ENCODE measurements around the gene DNAH7.

DNAH7 gene

DNA sequence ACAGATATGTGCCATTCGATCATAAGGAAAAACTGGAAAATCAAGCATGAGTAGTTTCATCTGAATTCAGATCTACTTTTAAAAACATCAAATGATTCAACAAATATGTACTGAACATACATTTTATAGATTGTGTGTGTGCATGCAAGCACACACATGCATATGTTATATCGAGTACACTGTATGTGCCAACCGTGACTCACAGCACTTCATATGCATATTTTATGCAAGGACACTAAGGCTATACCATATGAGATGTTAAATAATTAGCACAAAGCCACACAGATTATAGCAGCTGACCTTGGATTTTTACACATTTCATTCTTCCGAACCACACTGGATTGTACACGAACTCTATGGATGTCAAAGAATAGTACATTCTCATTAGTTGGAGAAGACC, 161.2 kb downstream of the DNAH7 start:
- no peak for ATAC-seq (replicated peaks)
- no peak for DNase-seq
- H3K9me3 Mint-ChIP-seq = no peaks in the 10 kb centered on the region
- H3K4me1 Mint-ChIP-seq = no peaks in the 10 kb centered on the region
- H3K36me3 Mint-ChIP-seq = peaks cover 4 to 9% of the 10 kb centered on the region in 2 donors
- peaks cover 0 to 5% of the 10 kb centered on the region in 2 donors for H3K27me3 Mint-ChIP-seq
- H3K27ac Mint-ChIP-seq = no peak overlapping the region
- no peak overlapping the region for H3K4me3 Mint-ChIP-seq

DNA sequence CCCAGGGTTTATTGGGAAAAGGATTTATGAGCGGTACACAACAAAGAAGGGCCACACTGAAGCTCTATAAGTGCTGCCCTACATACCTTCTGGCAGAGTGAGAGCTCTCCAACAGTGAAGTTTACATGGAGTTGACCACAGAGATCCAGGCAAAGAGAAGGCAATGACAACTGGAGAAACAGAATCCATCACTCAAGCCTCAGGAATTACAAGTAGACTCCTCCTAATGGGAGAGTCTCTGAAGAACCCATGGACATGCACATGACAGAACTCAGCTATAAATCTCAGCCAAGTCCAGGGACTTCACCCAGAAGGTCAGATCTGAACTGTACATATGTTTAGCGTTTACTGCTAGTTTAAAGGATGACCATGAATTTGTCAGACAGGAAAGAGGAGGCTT, 164.7 kb downstream of the DNAH7 start:
- Mint-ChIP-seq H3K4me1 (no peaks in the 10 kb centered on the region), H3K27ac (no peak overlapping the region), H3K27me3 (peaks cover 0 to 5% of the 10 kb centered on the region in 2 donors), H3K9me3 (no peaks in the 10 kb centered on the region), H3K4me3 (no peak overlapping the region), H3K36me3 (peaks cover 4 to 7% of the 10 kb centered on the region in 2 donors)
- no peak for ATAC-seq (replicated peaks)
- no peak for DNase-seq

DNA sequence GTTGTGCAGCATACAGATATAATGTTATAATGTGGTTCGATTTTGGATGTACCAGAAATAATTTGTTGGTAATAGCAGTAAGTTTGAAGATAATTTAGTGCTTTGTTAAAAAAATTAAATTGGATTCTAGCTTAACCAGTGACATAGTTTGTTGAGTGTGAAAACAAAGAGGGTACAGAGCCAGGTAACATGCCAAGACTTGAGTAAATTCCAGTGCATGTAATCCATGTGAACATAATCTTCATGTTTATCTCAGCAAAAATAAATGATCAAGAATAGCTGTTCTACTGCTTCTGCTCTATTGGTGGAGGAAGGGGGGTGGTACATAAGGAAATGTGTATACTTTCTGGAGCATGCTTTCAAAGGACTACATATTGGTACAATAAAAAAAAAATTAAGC, 165.8 kb downstream of the DNAH7 start:
- peaks cover 0 to 7% of the 10 kb centered on the region in 2 donors for H3K36me3 Mint-ChIP-seq
- H3K4me3 Mint-ChIP-seq = no peak overlapping the region
- DNase-seq = no peak

DNA sequence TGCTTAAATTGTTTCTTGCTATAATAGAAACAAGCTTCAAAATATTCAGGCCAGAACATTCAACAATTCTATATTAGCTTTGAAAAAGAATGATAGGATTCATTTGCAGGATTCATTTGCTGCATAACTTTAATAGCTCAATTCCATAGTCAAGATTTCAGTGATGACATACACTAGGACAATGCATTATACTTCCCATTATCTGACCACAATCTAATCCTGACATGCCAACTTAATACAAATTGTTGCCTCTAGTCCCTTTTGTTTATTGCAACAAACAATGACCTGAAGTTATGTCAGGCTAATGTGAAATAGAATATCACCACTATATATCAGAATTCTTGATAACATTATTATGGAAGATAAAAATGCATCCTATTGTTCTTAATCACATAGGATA, 169.4 kb downstream of the DNAH7 start:
- ATAC-seq (replicated peaks) (no peak), DNase-seq (no peak)
- Mint-ChIP-seq H3K4me3 (no peak overlapping the region), H3K4me1 (no peaks in the 10 kb centered on the region), H3K36me3 (peaks cover 0 to 11% of the 10 kb centered on the region in 2 donors), H3K9me3 (no peaks in the 10 kb centered on the region), H3K27ac (no peak overlapping the region), H3K27me3 (no peaks in the 10 kb centered on the region)

More for the DNA sequence above, 165.8 kb downstream of the DNAH7 start:
- no peaks in the 10 kb centered on the region for H3K27me3 Mint-ChIP-seq
- H3K9me3 Mint-ChIP-seq = no peaks in the 10 kb centered on the region
- H3K4me1 Mint-ChIP-seq = no peaks in the 10 kb centered on the region
- no peak overlapping the region for H3K27ac Mint-ChIP-seq
- ATAC-seq (replicated peaks) = no peak

DNA sequence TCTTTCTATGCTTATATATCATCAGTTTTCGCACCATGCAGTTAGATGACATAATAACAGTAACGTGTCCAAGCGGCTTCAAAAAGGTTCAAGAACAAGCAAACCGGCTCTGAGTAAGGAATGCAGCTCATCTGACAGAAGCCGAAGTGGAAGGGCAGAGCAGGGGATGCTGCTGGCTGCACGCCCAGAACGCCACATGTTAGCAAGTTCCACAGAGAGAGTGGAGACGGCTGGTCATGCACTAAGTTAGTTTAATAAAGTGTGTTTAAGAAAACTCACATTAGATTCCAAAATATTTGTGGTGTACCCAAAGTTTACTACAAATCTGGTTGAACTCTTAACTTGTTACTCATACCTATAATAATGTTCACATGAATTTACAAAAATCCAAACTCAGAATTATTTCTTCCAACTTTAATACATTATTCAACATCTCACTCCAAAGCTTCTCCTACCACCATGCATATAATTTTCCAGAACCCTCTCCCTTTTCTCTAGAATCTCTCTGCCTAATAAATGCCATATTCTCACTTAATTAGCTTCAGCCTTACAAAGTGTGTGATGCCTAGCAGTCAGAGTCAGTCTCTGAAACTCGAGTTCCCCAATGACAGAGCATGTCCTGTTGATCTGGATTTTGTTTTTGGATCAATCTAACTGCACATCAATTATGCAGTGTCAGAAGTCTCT, 170.0 kb downstream of the DNAH7 start:
- Mint-ChIP-seq H3K27me3 (no peaks in the 10 kb centered on the region), H3K4me1 (no peaks in the 10 kb centered on the region), H3K27ac (no peak overlapping the region), H3K36me3 (peaks cover 0 to 8% of the 10 kb centered on the region in 2 donors), H3K9me3 (no peaks in the 10 kb centered on the region), H3K4me3 (no peak overlapping the region)
- ATAC-seq (replicated peaks) (no peak), DNase-seq (no peak)

DNA sequence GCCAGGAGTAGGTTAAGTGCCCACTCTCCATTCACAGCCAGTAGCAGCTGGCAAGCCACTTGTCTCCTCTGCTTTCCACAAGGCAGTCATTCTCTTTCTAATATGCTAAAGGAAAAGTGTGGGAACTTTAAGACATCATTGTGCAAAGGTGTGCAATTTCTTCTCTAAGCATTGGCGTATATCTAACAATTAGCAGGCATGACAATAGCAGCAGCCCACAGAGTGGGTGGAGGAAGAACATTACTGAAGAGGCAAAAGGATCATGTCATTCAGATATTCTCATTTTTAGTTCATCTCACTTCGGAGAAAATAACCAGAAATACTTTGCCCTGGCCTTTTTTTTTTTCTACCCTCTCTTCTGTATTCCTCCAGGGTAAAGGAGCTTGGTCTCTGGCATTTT, 177.6 kb downstream of the DNAH7 start:
- no peaks in the 10 kb centered on the region for H3K9me3 Mint-ChIP-seq
- no peaks in the 10 kb centered on the region for H3K27me3 Mint-ChIP-seq
- DNase-seq = no peak
- H3K27ac Mint-ChIP-seq = no peak overlapping the region
- H3K36me3 Mint-ChIP-seq = peaks cover 0 to 11% of the 10 kb centered on the region in 2 donors
- H3K4me3 Mint-ChIP-seq = no peak overlapping the region
- H3K4me1 Mint-ChIP-seq = no peaks in the 10 kb centered on the region
- no peak for ATAC-seq (replicated peaks)

DNA sequence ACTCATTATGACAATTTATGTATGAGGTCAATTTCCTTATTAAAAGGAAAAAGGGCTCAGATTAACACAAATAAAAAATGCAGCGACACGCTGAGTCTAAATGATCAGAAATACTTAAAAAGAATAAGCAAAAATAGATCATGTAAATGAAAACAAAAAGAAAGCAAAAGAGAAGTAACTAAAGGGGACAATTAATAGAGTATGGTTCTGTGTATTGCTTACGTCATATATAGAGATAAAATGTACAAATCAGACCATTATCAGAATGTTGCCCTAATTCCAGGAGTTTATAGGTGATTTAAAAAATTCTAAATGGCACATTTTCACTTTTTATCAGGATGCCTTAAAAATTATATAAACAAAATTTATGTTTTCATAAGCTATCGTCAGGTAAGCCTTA, 189.5 kb downstream of the DNAH7 start:
- no peak overlapping the region for H3K27ac Mint-ChIP-seq
- no peaks in the 10 kb centered on the region for H3K4me1 Mint-ChIP-seq
- DNase-seq (no peak), ATAC-seq (replicated peaks) (no peak)
- H3K4me3 Mint-ChIP-seq = no peak overlapping the region
- H3K27me3 Mint-ChIP-seq = no peaks in the 10 kb centered on the region
- H3K36me3 Mint-ChIP-seq = peaks cover 0 to 2% of the 10 kb centered on the region in 2 donors
- H3K9me3 Mint-ChIP-seq = no peaks in the 10 kb centered on the region

DNA sequence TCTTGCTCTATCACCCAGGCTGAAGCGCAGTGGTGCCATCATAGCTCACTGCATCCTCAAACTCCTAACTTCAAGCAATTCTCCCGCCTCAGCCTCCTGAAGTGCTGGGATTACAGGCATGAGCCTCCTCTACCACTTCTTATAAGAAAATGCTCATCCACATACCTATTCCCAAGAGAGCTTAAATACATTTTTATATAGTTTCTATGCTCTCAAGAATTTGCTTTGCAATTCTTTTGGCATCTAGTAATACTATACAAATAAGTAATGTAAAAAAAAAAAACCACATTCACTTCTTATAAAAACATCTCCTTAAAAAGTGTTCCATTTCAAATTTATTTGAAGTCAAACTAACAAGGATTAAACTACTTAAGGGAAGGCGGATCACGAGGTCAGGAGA, 197.3 kb downstream of the DNAH7 start:
- Mint-ChIP-seq H3K27ac (no peak overlapping the region), H3K4me3 (no peak overlapping the region), H3K27me3 (peaks cover 5% of the 10 kb centered on the region in 2 donors), H3K4me1 (peaks cover 0 to 4% of the 10 kb centered on the region in 2 donors), H3K9me3 (peaks cover 0 to 2% of the 10 kb centered on the region in 2 donors), H3K36me3 (peaks cover 3 to 8% of the 10 kb centered on the region in 2 donors)
- no peak for ATAC-seq (replicated peaks)
- DNase-seq = no peak

DNA sequence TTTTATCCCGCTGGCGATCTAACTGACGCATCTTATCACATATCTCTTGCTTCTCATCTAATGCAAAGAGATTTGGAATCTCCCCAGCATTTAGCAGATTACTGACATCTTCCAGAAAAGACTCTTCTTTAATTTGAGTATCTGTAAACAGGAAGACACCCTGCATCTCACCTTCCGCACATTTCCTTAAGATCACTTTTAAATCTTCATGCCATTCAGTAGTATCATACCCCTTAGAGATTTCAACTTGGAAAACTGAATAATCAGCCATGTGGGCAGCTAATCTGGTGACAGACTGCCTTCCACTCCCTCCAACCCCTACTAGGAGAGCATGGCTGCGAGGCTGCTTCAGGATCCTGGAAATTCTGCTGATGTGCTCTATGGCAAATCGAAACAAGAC, 204.3 kb downstream of the DNAH7 start:
- peaks cover 0 to 9% of the 10 kb centered on the region in 2 donors for H3K36me3 Mint-ChIP-seq
- no peak for ATAC-seq (replicated peaks)

DNA sequence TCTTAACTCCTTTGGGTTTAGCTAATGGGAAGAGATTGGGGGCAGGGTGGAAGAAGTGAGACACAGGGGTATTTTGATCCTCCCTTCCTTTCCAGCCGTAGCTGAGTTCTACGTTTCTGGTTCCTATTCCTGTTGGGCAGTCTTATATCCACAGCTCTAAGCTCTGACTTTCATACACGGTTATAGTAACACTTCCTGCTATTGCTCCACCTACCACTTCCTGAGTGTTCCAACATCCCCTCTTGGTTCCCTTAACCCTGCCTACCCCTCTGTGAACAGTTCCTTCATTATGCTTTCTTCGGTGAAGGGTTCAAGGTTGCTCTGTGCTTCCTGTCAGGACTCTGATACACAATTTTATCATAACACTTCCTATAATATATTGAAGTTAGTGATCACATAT, 205.1 kb downstream of the DNAH7 start:
- H3K27ac Mint-ChIP-seq = no peak overlapping the region
- no peak for ATAC-seq (replicated peaks)

More for the DNA sequence above, 204.3 kb downstream of the DNAH7 start:
- Mint-ChIP-seq H3K27ac (no peak overlapping the region), H3K9me3 (peaks cover 0 to 2% of the 10 kb centered on the region in 2 donors), H3K4me3 (no peak overlapping the region), H3K4me1 (peaks cover 3 to 8% of the 10 kb centered on the region in 2 donors), H3K27me3 (peaks cover 2 to 8% of the 10 kb centered on the region in 2 donors)
- no peak for DNase-seq

DNA sequence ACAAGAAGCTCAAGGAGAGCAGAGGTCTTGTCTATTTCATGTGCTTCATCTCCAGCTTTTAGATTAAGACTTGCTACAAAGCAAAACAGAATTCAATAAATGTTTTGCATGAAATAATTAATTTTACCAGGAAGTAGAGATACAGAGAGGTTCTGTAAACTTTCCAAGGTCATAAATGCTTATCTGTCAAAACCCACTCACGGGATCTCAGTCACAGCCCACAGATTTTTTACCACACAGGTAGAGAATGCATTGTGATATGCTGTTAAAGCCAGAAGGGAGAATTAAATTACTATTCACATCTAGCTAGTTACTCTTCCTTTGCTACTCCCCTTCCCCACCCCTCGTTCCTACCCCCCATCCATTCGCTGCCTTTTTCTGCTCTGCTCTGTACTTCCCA, 205.5 kb downstream of the DNAH7 start:
- ATAC-seq (replicated peaks) (no peak), DNase-seq (no peak)
- H3K36me3 Mint-ChIP-seq = peaks cover 0 to 9% of the 10 kb centered on the region in 2 donors
- no peak overlapping the region for H3K4me3 Mint-ChIP-seq
- peaks cover 0 to 14% of the 10 kb centered on the region in 2 donors for H3K27me3 Mint-ChIP-seq
- H3K4me1 Mint-ChIP-seq = peaks cover 3 to 8% of the 10 kb centered on the region in 2 donors
- H3K27ac Mint-ChIP-seq = no peak overlapping the region
- peaks cover 0 to 2% of the 10 kb centered on the region in 2 donors for H3K9me3 Mint-ChIP-seq

More for the DNA sequence above, 205.1 kb downstream of the DNAH7 start:
- Mint-ChIP-seq H3K27me3 (peaks cover 0 to 10% of the 10 kb centered on the region in 2 donors), H3K4me3 (no peak overlapping the region), H3K4me1 (peaks cover 3 to 8% of the 10 kb centered on the region in 2 donors), H3K36me3 (peaks cover 0 to 9% of the 10 kb centered on the region in 2 donors), H3K9me3 (peaks cover 0 to 2% of the 10 kb centered on the region in 2 donors)
- no peak for DNase-seq

DNA sequence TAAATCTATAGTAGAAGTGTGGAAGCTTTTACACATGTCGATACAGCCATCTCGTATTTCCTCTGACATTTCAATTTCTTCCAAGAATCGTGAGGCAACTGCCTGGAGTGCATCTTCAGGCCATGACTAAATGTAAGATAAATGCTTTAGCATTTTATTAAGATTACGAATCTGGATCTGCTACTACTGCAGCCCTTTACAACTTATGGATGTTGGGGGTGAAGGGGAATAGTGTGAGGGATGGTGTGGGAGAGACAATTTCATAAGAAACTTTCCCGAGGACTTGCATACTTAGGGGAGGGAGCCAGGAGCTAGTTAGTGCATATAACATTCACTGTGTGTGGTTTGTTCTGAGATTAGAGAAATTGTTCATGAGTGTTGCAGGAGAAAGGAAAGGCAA, 206.8 kb downstream of the DNAH7 start:
- H3K9me3 Mint-ChIP-seq = peaks cover 0 to under 1% of the 10 kb centered on the region in 2 donors
- H3K4me1 Mint-ChIP-seq = peaks cover 3 to 5% of the 10 kb centered on the region in 2 donors
- H3K27ac Mint-ChIP-seq = no peak overlapping the region
- peaks cover 0 to 9% of the 10 kb centered on the region in 2 donors for H3K36me3 Mint-ChIP-seq
- no peak for DNase-seq
- peaks cover 0 to 14% of the 10 kb centered on the region in 2 donors for H3K27me3 Mint-ChIP-seq
- no peak for ATAC-seq (replicated peaks)
- no peak overlapping the region for H3K4me3 Mint-ChIP-seq

DNA sequence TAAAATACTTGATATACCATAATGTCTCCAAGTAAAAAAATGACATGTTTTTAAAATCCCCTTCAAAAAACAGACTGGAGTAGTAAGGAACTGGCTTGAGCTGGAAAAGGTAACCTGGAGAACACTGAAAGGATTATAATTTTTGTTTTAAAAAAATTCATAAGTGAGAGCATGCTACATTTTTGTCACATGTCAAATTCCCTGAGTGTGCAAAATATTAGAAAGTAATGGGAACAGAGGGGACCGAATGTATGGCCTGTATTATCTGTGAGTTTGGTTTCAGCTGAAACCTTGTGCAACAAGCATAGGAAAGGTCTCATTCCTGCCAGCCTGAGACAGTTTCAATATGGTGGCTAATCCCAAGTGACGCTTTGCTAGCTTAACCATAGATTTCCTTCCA, 209.1 kb downstream of the DNAH7 start:
- H3K4me1 Mint-ChIP-seq = peaks cover 3% of the 10 kb centered on the region in 2 donors
- no peaks in the 10 kb centered on the region for H3K9me3 Mint-ChIP-seq
- ATAC-seq (replicated peaks) (no peak), DNase-seq (no peak)
- H3K27me3 Mint-ChIP-seq = peaks cover 0 to 13% of the 10 kb centered on the region in 2 donors
- H3K4me3 Mint-ChIP-seq = no peak overlapping the region
- peaks cover 0 to 8% of the 10 kb centered on the region in 2 donors for H3K36me3 Mint-ChIP-seq
- no peak overlapping the region for H3K27ac Mint-ChIP-seq

DNA sequence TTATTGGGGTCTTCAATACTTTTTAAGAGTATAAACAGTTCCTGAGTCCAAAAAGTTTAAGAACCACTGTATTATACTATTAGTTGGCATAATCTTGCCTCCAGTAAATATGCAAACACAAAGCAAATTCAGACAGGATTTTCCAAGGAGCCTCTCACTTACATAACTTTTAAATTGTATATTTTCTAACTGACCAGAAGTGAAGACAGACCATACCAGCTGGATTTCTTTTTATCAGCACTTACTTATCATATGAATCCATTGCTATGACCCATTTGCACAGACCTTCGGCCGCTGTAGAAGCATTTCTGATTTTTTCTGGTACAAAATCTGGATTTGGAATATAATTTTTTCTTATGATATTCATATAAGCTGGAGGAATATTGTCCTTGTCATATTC, 211.5 kb downstream of the DNAH7 start:
- ATAC-seq (replicated peaks) = no peak
- DNase-seq = no peak
- Mint-ChIP-seq H3K4me3 (no peak overlapping the region), H3K9me3 (no peaks in the 10 kb centered on the region), H3K4me1 (no peaks in the 10 kb centered on the region), H3K36me3 (peaks cover 0 to 5% of the 10 kb centered on the region in 2 donors), H3K27ac (no peak overlapping the region), H3K27me3 (peaks cover 0 to 5% of the 10 kb centered on the region in 2 donors)

DNA sequence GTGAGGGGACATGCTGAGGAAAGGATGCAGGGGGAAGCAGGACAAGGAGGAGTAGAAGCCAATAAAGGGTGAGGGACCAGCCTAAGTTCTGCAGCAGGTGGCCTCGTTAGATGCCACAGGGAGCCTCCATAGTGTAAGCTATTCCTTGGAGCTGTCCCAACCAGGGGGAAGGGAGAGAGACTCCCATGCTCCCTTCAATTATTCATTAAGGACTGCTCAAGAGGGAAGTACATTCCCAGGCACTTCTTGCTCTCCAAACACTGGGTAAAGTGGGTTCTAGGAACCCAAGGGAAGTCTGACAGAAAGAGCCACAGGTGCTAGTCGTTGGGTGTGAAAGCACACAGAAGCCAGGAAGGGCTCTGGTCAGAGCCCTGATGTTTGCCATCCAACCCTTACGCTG, 217.9 kb downstream of the DNAH7 start:
- H3K9me3 Mint-ChIP-seq = no peaks in the 10 kb centered on the region
- H3K27ac Mint-ChIP-seq = no peak overlapping the region
- H3K27me3 Mint-ChIP-seq = no peaks in the 10 kb centered on the region
- H3K4me1 Mint-ChIP-seq = peaks cover 0 to 5% of the 10 kb centered on the region in 2 donors
- ATAC-seq (replicated peaks) = no peak
- no peak overlapping the region for H3K4me3 Mint-ChIP-seq
- peaks cover 5 to 28% of the 10 kb centered on the region in 2 donors for H3K36me3 Mint-ChIP-seq
- DNase-seq = no peak

Measured in stimulated activated naive B cell treated with anti-CD40 and anti-IgM and Interleukin-4, amounts not matched to agents 10 μg/mL and 1 μg/mL and 100 μg/mL, for 72 hours (primary cell).